ENCODE measurements around the gene GDPD4.

Gene GDPD4

GRCh38 chr11:77179681-77180080, 121.8 kb downstream of the GDPD4 start:
- FAIRE-seq = no peak
- TF ChIP-seq POLR2A (IDR thresholded peaks at IDR 0.05; ENCODE audit: low read depth, low read length) = no peak

GRCh38 chr11:77179048-77179447, 122.4 kb downstream of the GDPD4 start:
- no peak for FAIRE-seq
- no peak for TF ChIP-seq POLR2A (IDR thresholded peaks at IDR 0.05; ENCODE audit: low read depth, low read length)
- no peak for DNase-seq (ENCODE audit: insufficient read length, low spot score)

More at GRCh38 chr11:77179681-77180080, 121.8 kb downstream of the GDPD4 start:
- no peak for DNase-seq (ENCODE audit: insufficient read length, low spot score)

GRCh38 chr11:77178150-77178549, 123.3 kb downstream of the GDPD4 start:
- no peak for TF ChIP-seq POLR2A (IDR thresholded peaks at IDR 0.05; ENCODE audit: low read depth, low read length)
- FAIRE-seq (no peak), DNase-seq (ENCODE audit: insufficient read length, low spot score) (no peak)

- DNase-seq (ENCODE audit: insufficient read length, low spot score) (no peak), FAIRE-seq (no peak)
- no peak for TF ChIP-seq POLR2A (IDR thresholded peaks at IDR 0.05; ENCODE audit: low read depth, low read length)
Measured at GRCh38 chr11:77176996-77177395, 124.5 kb downstream of the GDPD4 start.

- TF ChIP-seq POLR2A (IDR thresholded peaks at IDR 0.05; ENCODE audit: low read depth, low read length) = no peak
- DNase-seq (ENCODE audit: insufficient read length, low spot score) (no peak), FAIRE-seq (no peak)
Measured at GRCh38 chr11:77175869-77176539, 125.5 kb downstream of the GDPD4 start.

- DNase-seq (ENCODE audit: insufficient read length, low spot score) (no peak), FAIRE-seq (no peak)
- no peak for TF ChIP-seq POLR2A (IDR thresholded peaks at IDR 0.05; ENCODE audit: low read depth, low read length)
Measured at GRCh38 chr11:77175021-77175842, 126.3 kb downstream of the GDPD4 start.

- TF ChIP-seq POLR2A (IDR thresholded peaks at IDR 0.05; ENCODE audit: low read depth, low read length) = no peak
- FAIRE-seq (no peak), DNase-seq (ENCODE audit: insufficient read length, low spot score) (no peak)
Measured at GRCh38 chr11:77174559-77174958, 126.9 kb downstream of the GDPD4 start.

GRCh38 chr11:77173494-77173893, 128.0 kb downstream of the GDPD4 start:
- DNase-seq (ENCODE audit: insufficient read length, low spot score) = no peak
- no peak for TF ChIP-seq POLR2A (IDR thresholded peaks at IDR 0.05; ENCODE audit: low read depth, low read length)
- FAIRE-seq = no peak

GRCh38 chr11:77172666-77172982, 128.9 kb downstream of the GDPD4 start:
- no peak for FAIRE-seq
- TF ChIP-seq POLR2A (IDR thresholded peaks at IDR 0.05; ENCODE audit: low read depth, low read length) = no peak
- DNase-seq (ENCODE audit: insufficient read length, low spot score) = no peak

- FAIRE-seq (no peak), DNase-seq (ENCODE audit: insufficient read length, low spot score) (no peak)
- no peak for TF ChIP-seq POLR2A (IDR thresholded peaks at IDR 0.05; ENCODE audit: low read depth, low read length)
Measured at GRCh38 chr11:77171885-77172665, 129.4 kb downstream of the GDPD4 start.

- FAIRE-seq (no peak), DNase-seq (ENCODE audit: insufficient read length, low spot score) (no peak)
- TF ChIP-seq POLR2A (IDR thresholded peaks at IDR 0.05; ENCODE audit: low read depth, low read length) = no peak
Measured at GRCh38 chr11:77171254-77171653, 130.2 kb downstream of the GDPD4 start.

- DNase-seq (ENCODE audit: insufficient read length, low spot score) (no peak), FAIRE-seq (no peak)
- no peak for TF ChIP-seq POLR2A (IDR thresholded peaks at IDR 0.05; ENCODE audit: low read depth, low read length)
Measured at GRCh38 chr11:77170107-77170506, 131.4 kb downstream of the GDPD4 start.

- no peak for FAIRE-seq
- no peak for TF ChIP-seq POLR2A (IDR thresholded peaks at IDR 0.05; ENCODE audit: low read depth, low read length)
Measured at GRCh38 chr11:77167791-77168190, 133.7 kb downstream of the GDPD4 start.

GRCh38 chr11:77167111-77167626, 134.3 kb downstream of the GDPD4 start:
- no peak for DNase-seq (ENCODE audit: insufficient read length, low spot score)
- TF ChIP-seq POLR2A (IDR thresholded peaks at IDR 0.05; ENCODE audit: low read depth, low read length) = no peak

More at GRCh38 chr11:77167791-77168190, 133.7 kb downstream of the GDPD4 start:
- DNase-seq (ENCODE audit: insufficient read length, low spot score) = no peak

More at GRCh38 chr11:77167111-77167626, 134.3 kb downstream of the GDPD4 start:
- no peak for FAIRE-seq
